Measurements from ENCODE around the gene NEUROD2. TPM values are rescaled to one million over a fixed set of nuclear protein-coding genes. Genes with fewer than 3 reads are reported as not detected.

Gene NEUROD2
- total and polyA plus RNA-seq, 2 donors (not counting 3 experiments of a cell fraction or from before 2014, with no cell fraction given) = not detected

DNA sequence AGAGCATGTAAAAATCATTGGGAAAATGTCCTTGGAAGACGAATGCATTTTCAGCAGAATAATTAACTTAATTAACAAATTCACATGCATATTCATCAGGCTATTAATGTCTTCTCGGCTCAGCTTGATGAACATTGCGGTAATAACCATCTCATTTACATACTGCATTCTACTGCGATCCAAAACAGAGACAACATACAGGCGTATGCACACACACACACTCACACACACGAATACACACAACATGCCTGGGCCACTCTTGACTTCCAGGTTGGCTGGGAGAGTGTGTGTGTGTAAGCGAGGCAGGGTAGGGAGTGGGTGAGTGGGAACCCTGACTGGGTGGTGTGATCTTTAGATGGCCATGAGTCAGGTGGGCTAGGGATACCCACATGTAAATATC, 44.7 kb downstream of the NEUROD2 start:
- no TSS peak for BruUV-seq (replicated peaks)
- TF ChIP-seq CTCF (IDR thresholded peaks at IDR 0.05; ENCODE audit: extremely low read depth in 1 of 2, insufficient read depth in 1 of 2, low read depth in 1 of 2, low read length in 2 of 2) (no peak), MAX (IDR thresholded peaks at IDR 0.05; ENCODE audit: insufficient read depth, insufficient read length) (no peak), POLR2A (IDR thresholded peaks at IDR 0.05; ENCODE audit: low read depth, low read length) (no peak), POLR2AphosphoS5 (IDR thresholded peaks at IDR 0.05; ENCODE audit: insufficient read depth, low read depth, low read length) (no peak), JUN (IDR thresholded peaks at IDR 0.05; ENCODE audit: borderline replicate concordance, insufficient read depth, insufficient read length, low read depth) (no peak), FOS (IDR thresholded peaks at IDR 0.05; ENCODE audit: borderline replicate concordance, insufficient read depth, low read length) (no peak), MYC (IDR thresholded peaks at IDR 0.05; ENCODE audit: low read depth, low read length) (no peak), EZH2 (IDR thresholded peaks at IDR 0.05; ENCODE audit: borderline replicate concordance, low read depth, low read length, severe bottlenecking) (no peak), GATA2 (IDR thresholded peaks at IDR 0.05; ENCODE audit: insufficient read depth, insufficient read length, low read depth, low read length) (no peak)
- POLR2A ChIA-PET = no interaction called here
- H3K4me3 ChIP-seq (replicated peaks in 1 of 3; ENCODE audit: insufficient read depth in 1 of 3, low read depth in 1 of 3, low read length in 3 of 3) = no peak overlapping the region
- intact Hi-C loops (cut with micrococcal nuclease) = no loop called here
- H3K9ac ChIP-seq (replicated peaks; ENCODE audit: extremely low read depth, insufficient read depth, low read length) = no peak overlapping the region
- no peaks in the 10 kb centered on the region for H4K20me1 ChIP-seq (replicated peaks; ENCODE audit: control insufficient read depth, extremely low read depth, insufficient read depth, low read length)
- no peak overlapping the region for H2AFZ ChIP-seq (ENCODE audit: low read depth, low read length)
- no peak for DNase-seq (ENCODE audit: low read depth, low spot score)
- H3K36me3 ChIP-seq (ENCODE audit: control insufficient read depth in 2 of 2, extremely low read depth in 1 of 2, insufficient read depth in 2 of 2, low read length in 2 of 2) = peaks cover 0 to 9% of the 10 kb centered on the region in 2 experiments
- no peak overlapping the region for H3K4me2 ChIP-seq (ENCODE audit: insufficient read depth, low read length)
- no peak overlapping the region for H3K27ac ChIP-seq (ENCODE audit: insufficient read depth, low read depth, low read length)
- no peaks in the 10 kb centered on the region for H3K27me3 ChIP-seq (ENCODE audit: control insufficient read depth in 2 of 2, insufficient read depth in 2 of 2, low read length in 2 of 2)
- H3K4me1 ChIP-seq (ENCODE audit: control insufficient read depth, extremely low read depth, insufficient read depth, low read length) = no peaks in the 10 kb centered on the region
- no peaks in the 10 kb centered on the region for H3K9me3 ChIP-seq (replicated peaks; ENCODE audit: control insufficient read depth, insufficient read depth, low read length)
- FAIRE-seq = no peak
- dilution Hi-C loops (cut with MboI; ENCODE audit: extremely low pct_ligation_motif_present, low sequenced_read_pairs) = no loop called here
- no peaks in the 10 kb centered on the region for H3K79me2 ChIP-seq (ENCODE audit: control insufficient read depth, insufficient read depth, low read length)
- H3K9me1 ChIP-seq (replicated peaks; ENCODE audit: control insufficient read depth, extremely low read depth, insufficient read depth, low read length) = no peaks in the 10 kb centered on the region
- CTCF ChIA-PET = interaction anchor here (1.0 to 3.0 kb wide), 5 partner anchors 9 to 60 kb away, joined by 3 to 11 read pairs (median 5); no protein-coding TSS in a partner anchor

Measured in endothelial cell of umbilical vein (primary cell).